Neural cell (in vitro differentiated cells): ENCODE data around the gene SUSD5. TPM values are rescaled to one million over a fixed set of nuclear protein-coding genes. Genes with fewer than 3 reads are reported as not detected.

Experiments
- H2AFZ ChIP-seq: fragments of 200-600, 300-800 bp; sonication (generic), shearing (Covaris generic); 2 replicates; pipeline ENCODE4 v1.6.0; 2014; ENCODE audit warnings: low read depth, mild to moderate bottlenecking, antibody characterized with exemption, low read length, moderate library complexity
- H3F3A ChIP-seq: fragments of 200-600 bp; shearing (Covaris generic); 2 replicates; pipeline ENCODE4 v1.6.1; 2016; ENCODE audit warnings: mild to moderate bottlenecking, moderate library complexity, mixed read lengths, antibody characterized with exemption, low read length; ENCODE audit not compliant: insufficient read depth, poor library complexity, severe bottlenecking
- H3K27ac ChIP-seq: fragments of 200-600, 300-800 bp; sonication (generic), shearing (Covaris generic); 2 replicates; pipeline ENCODE4 v1.5.1; 2014; ENCODE audit warnings: mild to moderate bottlenecking, low read length, moderate library complexity
- H3K27me3 ChIP-seq: fragments of 300-800, 200-600 bp; sonication (generic), shearing (Covaris generic); 2 replicates; pipeline ENCODE4 v1.6.0; 2014; ENCODE audit warnings: mild to moderate bottlenecking, low read depth, low read length, moderate library complexity; ENCODE audit not compliant: insufficient read depth
- H3K36me3 ChIP-seq: fragments of 300-800, 200-600 bp; sonication (generic), shearing (Covaris generic); 2 replicates; pipeline ENCODE4 v1.5.1; 2014; ENCODE audit warnings: mild to moderate bottlenecking, antibody characterized with exemption, low read length, moderate library complexity; ENCODE audit not compliant: insufficient read depth
- H3K4me2 ChIP-seq: fragments of 300-800, 200-600 bp; sonication (generic), shearing (Covaris generic); 2 replicates; pipeline ENCODE4 v1.6.0; 2014; ENCODE audit warnings: mild to moderate bottlenecking, low read length
- H3K4me3 ChIP-seq: fragments of 300-800, 200-600 bp; sonication (generic), shearing (Covaris generic); 2 replicates; pipeline ENCODE4 v1.5.1; 2014; ENCODE audit warnings: mild to moderate bottlenecking, low read length, moderate library complexity
- H3K79me2 ChIP-seq: fragments of 200-600 bp; shearing (Covaris generic); replicated peaks from 2 replicates; pipeline ENCODE4 v1.6.0; 2014; ENCODE audit warnings: mild to moderate bottlenecking, low read length, moderate library complexity; ENCODE audit not compliant: insufficient read depth
- H3K9ac ChIP-seq: fragments of 300-800, 200-600 bp; sonication (generic), shearing (Covaris generic); 2 replicates; pipeline ENCODE4 v1.6.1; 2016; ENCODE audit warnings: mild to moderate bottlenecking, low read length, mixed read lengths
- H3K9me2 ChIP-seq: fragments of 200-600 bp; shearing (Covaris generic); 2 replicates; pipeline ENCODE4 v1.6.1; 2016; ENCODE audit warnings: mild to moderate bottlenecking, low read length, mixed read lengths; ENCODE audit not compliant: insufficient read depth
- H3K9me3 ChIP-seq: fragments of 200-600, 300-800 bp; sonication (generic), shearing (Covaris generic); 2 replicates; pipeline ENCODE4 v1.6.1; 2016; ENCODE audit warnings: mild to moderate bottlenecking, mixed run types, low read length, moderate library complexity, mixed read lengths
- H4K20me1 ChIP-seq: fragments of 200-600 bp; shearing (Covaris generic); 2 replicates; pipeline ENCODE4 v1.6.1; 2016; ENCODE audit warnings: mild to moderate bottlenecking, mixed run types; ENCODE audit not compliant: insufficient read depth
- CTCF ChIP-seq: fragments of 450-650 bp; IDR thresholded peaks from 2 replicates; pipeline ENCODE4 v1.5.1; 2014; ENCODE audit warnings: antibody characterized with exemption, mild to moderate bottlenecking, moderate library complexity; ENCODE audit not compliant: poor library complexity, severe bottlenecking
- EP300 ChIP-seq: fragments of 450-650 bp; conservative IDR thresholded peaks from 2 replicates; pipeline ENCODE4 v1.6.1; 2014; ENCODE audit warnings: antibody characterized with exemption, mild to moderate bottlenecking, moderate library complexity; ENCODE audit not compliant: poor library complexity, severe bottlenecking
- EZH2 ChIP-seq: fragments of 200-600, 300-800 bp; shearing (Covaris generic), sonication (generic); IDR thresholded peaks from 2 replicates; pipeline ENCODE4 v1.6.1; 2014; ENCODE audit warnings: antibody characterized with exemption, low read length, borderline replicate concordance, mild to moderate bottlenecking; ENCODE audit not compliant: insufficient read depth, poor library complexity, severe bottlenecking
- MXI1 ChIP-seq: fragments of 450-650 bp; conservative IDR thresholded peaks from 2 replicates; pipeline ENCODE4 v1.6.1; 2014; ENCODE audit warnings: antibody characterized with exemption, mild to moderate bottlenecking; ENCODE audit not compliant: poor library complexity, severe bottlenecking
- POLR2AphosphoS5 ChIP-seq: IDR thresholded peaks from 2 replicates; pipeline ENCODE4 v1.6.1; 2012
- RAD21 ChIP-seq: fragments of 450-650 bp; conservative IDR thresholded peaks from 2 replicates; pipeline ENCODE4 v1.6.1; 2014; ENCODE audit warnings: antibody characterized with exemption, mild to moderate bottlenecking, moderate library complexity
- REST ChIP-seq: IDR thresholded peaks from 2 replicates; pipeline ENCODE4 v1.6.1; 2012; ENCODE audit warnings: borderline replicate concordance
- SMC3 ChIP-seq: fragments of 450-650 bp; conservative IDR thresholded peaks from 2 replicates; pipeline ENCODE4 v1.6.1; 2014; ENCODE audit warnings: antibody characterized with exemption, mild to moderate bottlenecking, moderate library complexity; ENCODE audit not compliant: poor library complexity
- TAF1 ChIP-seq: IDR thresholded peaks from 2 replicates; pipeline ENCODE4 v1.6.1; 2012; ENCODE audit warnings: low read depth
- polyA plus RNA-seq: library from polyadenylated mRNA; depleted of rRNA; stranded (reverse); fragments of >200 nt; gene quantifications from 2 replicates; pipeline ENCODE4 v1.2.3, GENCODE V29; 2014

SUSD5 gene
- polyA plus RNA-seq, 1 donor from 2014 or later = 0.74 TPM

DNA sequence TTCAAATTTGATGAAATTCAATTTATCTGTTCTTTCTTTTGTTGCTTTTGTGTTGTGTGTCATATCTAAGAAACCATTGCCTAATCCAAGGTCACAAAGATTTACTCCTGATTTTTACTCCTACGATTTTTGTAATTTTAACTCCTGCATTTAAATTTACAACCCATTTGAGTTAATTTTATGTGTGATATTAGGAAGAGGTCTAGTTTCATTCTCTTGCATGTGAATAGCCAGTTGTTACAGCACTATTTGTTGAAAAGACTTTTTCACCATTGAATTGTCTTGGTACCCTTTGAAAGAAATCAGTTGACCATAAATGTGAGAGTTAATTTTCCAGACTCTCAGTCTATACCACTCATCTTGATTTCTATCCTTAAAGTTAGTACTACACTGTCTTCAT lies 80.9 kb downstream of the SUSD5 start:
- Histone ChIP-seq H3K9me2 (no peaks in the 10 kb centered on the region), H3K27ac (no peak overlapping the region), H3F3A (no peaks in the 10 kb centered on the region), H3K27me3 (no peaks in the 10 kb centered on the region), H4K20me1 (no peaks in the 10 kb centered on the region), H3K9ac (no peak overlapping the region), H3K4me2 (no peak overlapping the region), H3K79me2 (no peaks in the 10 kb centered on the region), H3K9me3 (no peaks in the 10 kb centered on the region), H3K36me3 (no peaks in the 10 kb centered on the region), H2AFZ (no peak overlapping the region), H3K4me3 (no peak overlapping the region)
- TF ChIP-seq REST (no peak), TAF1 (no peak), SMC3 (no peak), RAD21 (no peak), EZH2 (no peak), CTCF (no peak), EP300 (no peak), MXI1 (no peak), POLR2AphosphoS5 (no peak)

DNA sequence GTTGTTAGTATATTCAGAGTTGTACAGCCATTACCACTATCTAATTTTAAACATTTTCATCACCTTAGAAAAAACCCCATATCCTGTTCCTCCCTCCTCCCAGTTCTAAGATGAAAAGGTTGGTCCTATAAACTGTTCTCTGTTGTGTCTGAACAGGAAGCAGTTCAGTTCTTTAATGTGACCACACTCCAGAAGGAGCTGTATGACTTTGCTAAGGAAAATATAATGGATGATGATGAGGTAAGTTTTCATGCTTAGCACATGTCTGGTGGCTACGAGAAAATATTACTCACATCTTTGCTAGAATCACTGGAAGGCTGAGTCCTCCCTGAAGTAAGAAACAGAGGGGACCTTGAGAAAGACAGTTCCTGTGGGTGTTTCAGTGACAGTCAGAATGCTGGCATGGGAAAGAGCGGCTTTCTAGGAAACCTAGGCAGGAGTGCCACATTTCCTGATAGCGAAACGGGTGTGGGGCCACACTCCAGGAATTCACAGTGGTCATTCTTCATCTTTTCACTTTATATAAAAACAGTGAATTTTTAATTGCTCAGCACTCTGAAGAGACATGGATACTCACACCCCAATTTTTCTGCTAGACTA lies 84.5 kb downstream of the SUSD5 start:
- H3K4me2 ChIP-seq = no peak overlapping the region
- no peak overlapping the region for H2AFZ ChIP-seq
- TF ChIP-seq POLR2AphosphoS5 = no peak
- no peak for TF ChIP-seq MXI1
- no peak for TF ChIP-seq TAF1
- TF ChIP-seq EZH2 = no peak
- no peak for TF ChIP-seq EP300
- TF ChIP-seq RAD21 = no peak
- TF ChIP-seq CTCF = no peak
- no peak for TF ChIP-seq SMC3
- no peak for TF ChIP-seq REST

More for the DNA sequence above, 84.5 kb downstream of the SUSD5 start:
- Histone ChIP-seq H3K4me3 (no peak overlapping the region), H3K9ac (no peak overlapping the region), H3K36me3 (no peaks in the 10 kb centered on the region), H3F3A (no peaks in the 10 kb centered on the region), H3K9me2 (no peaks in the 10 kb centered on the region), H3K27ac (no peak overlapping the region), H3K27me3 (no peaks in the 10 kb centered on the region), H3K9me3 (no peaks in the 10 kb centered on the region), H4K20me1 (no peaks in the 10 kb centered on the region), H3K79me2 (no peaks in the 10 kb centered on the region)
